ENCODE results near the gene LIMK2.

GRCh38 chr22:31211482-31211861, 626 bp upstream of the LIMK2 start:
- TF ChIP-seq POLR2A (IDR thresholded peaks at IDR 0.05; ENCODE audit: low read length) (no peak), GATA1 (IDR thresholded peaks at IDR 0.05; ENCODE audit: low read depth, low read length) (no peak)
